DMS153 treated with DMSO at 0.1 percent for 48 hours (cell line): Measurements from ENCODE around the gene MRPL14.

ENCODE experiments used
- DNase-seq: peaks from one replicate; lab custom pipeline; 2025; ENCODE audit not compliant: unreplicated experiment; lab: John Stamatoyannopoulos, UW

MRPL14 gene

DNA sequence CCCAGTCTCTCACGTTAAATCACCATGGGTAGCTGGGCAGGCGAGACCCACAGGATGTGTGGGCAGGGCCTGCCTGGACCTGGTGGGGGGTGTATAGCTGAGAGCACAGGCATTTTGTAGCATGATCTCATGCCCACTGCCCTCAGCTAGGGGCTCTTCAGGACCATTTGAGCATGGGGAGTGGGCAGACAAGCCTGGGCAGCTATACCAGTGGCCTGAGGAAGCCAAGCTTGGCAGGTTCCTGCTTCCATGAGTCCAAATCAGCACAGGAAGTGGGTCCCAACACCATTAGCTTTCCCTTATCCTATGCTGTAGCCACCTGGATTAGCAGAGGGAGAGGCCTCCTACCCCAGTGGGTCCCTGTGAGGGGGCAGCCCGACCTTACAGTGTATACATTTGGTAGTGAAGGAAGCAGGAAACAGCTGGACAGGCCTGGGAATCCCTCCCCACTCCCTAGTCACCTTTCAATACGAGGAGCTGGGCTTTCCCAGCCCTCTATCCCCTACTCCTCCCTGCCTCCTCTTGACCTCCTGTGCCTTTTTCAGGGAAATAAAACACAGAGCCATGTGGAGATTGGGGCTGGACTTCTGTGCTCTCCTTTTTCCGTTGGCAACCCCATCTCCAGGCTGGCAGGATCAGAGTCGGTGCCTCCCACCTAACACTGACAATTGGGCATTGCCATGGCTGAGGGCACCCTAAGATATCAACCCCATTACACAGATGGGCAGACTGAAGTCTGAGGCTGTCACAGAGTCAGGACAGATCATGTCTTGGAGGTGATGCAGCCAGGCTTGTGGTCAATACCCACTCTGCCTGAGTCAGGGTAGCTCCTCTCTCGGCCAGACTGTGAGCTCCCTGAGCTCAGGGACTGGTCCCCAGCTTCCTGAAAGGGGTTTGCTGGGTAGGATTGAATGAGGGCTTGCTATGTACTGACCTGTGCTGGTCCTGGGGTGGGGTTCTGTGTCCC is 59.8 kb downstream of the MRPL14 start:
- DNase-seq: no peak

DNA sequence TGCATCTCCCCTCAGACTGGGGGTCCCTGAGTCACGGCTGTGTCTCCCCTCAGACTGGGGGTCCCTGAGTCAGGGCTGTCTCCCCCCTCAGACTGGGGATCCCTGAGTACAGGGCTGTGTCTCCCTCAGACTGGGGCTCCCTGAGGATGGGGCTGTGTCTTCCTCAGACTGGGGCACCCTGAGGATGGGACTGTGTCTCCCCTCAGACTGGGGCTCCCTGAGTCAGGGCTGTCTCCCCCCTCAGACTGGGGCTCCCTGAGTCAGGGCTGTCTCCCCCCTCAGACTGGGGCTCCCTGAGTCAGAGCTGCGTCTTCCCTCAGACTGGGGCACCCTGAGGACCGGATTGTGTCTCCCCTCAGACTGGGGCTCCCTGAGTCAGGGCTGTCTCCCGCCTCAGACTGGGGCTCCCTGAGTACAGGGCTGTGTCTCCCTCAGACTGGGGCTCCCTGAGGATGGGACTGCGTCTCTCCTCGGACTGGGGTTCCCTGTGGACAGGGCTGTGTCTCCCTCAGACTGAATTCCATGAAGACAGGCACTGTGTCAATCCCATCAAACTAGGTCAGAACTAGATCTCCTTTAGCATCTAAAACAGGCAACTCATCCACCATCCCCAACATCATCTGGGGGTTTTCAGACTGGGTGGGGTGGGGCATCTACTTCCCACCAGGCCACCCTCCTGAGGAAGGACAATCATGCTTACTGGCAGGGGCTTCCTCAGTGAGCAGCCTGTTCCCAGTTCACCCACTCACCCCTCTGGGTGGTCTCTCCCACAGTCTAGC is 60.7 kb downstream of the MRPL14 start:
- DNase-seq: no peak

DNA sequence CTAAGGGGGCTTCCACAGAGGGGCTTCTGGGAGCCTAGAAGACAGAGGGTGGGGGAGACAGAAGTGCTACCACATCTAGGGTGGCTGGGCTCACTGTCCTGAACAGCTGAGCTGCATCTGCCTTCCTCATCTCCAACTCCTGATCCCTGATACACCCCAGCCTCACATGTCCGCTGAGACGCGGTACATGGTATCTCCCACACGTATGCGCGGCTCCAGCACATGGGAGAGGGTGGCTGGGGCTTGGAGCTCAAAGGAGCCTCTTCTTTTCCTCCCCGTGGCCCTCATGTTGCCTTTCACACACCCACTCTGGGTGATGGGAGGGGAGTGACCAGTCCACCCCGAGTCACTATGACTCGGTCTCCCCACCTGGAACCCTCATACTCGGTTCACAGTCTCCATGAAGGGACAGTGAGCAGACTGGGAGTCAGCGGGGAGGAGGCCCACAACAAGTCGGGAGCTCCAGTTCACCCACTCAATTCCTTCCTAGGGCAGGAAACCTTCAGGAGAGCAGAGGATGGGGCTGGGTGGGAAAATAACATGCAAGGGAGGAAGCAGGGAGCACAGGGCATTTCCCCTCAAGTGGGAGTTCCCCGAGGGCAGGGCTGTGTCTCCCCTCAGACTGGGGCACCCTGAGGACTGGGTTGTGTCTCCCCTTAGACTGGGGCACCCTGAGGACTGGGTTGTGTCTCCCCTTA is 61.7 kb downstream of the MRPL14 start:
- DNase-seq: no peak

DNA sequence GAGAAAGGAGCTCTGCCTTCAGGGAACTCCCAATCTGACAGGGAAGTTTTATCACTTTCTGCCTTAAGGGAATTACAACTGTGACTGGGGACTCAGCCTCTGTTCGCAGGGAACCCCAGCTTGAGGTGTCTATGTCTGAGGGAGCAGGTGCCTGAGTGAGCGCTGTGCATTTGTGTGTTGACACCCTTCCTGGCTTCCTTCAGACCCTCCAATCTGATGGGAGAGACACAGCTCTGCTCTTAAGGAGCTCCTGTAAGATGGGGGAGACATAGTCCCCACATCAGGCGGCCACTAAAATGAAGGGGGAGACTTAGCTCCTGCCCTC is 62.3 kb downstream of the MRPL14 start:
- no peak for DNase-seq

DNA sequence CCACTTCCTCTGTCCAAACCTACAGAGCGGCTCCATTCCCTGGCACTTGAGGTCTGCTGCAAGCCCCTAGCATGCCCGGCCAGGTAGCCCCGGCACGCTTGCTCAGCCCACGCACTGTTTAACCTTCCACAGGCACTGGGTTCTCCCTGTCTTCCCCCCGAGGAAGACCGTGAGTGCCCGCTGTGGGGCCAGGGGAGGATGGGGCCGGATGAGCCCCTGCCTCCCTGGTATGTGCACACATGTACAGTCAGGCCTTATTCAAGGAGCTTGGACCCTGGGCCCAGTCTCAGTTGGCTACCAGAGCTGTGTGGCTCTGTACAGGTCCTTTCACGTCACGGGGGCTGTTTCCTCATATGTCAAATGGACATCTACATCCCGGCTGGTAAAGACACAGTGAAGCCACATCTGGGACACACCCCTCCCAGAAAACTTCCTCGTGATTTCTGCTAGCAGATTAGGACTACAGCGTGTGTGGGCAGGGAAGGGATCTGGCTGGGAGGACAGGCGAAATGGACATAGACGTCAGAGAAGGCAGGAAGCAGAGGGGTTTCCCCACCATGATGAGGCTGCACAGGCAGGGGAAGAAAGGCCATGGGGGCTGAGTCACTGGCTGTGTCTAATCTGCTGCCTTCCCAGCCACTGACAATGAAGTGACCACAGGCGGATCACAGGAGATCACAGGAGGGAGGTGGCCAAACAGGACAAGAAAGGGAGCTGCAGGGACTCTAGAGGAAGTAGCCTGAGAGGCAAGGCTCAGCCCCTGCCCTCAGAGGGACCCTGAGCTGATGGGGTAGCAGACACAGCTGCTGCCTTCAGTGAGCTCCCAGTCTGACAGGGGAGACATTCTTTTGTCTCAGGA is 62.9 kb downstream of the MRPL14 start:
- no peak for DNase-seq

DNA sequence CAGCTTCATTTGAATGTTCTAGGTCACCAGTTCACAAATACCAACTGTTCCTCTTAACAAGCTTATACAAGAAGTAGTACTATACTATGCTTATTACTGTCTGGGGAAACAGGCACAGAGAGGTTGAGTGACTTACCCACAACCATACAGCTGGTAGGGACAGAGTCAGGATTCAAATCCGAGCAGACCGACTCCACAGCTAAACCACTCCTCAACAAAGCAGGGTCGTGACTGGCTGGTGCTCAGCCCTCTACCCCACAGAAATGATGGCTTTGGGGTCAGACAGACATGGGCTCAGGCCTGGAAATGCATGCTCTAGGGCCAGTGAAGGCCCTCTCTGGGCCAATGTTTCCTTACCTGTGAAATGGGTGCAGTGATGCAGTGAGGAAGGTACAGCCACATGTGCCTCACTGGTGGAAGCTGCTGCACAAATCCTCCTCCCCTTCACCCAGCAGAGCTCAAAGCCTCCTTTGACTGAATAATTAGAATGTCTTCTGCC is 63.6 kb downstream of the MRPL14 start:
- DNase-seq: no peak
